Measurements from ENCODE around the gene SPOCK3. TPM values are rescaled to one million over a fixed set of nuclear protein-coding genes. Genes with fewer than 3 reads are reported as not detected.

SPOCK3 gene
- total RNA-seq, 1 donor: 0.10 TPM

- Histone ChIP-seq H3K9me3 (ENCODE audit: low read depth, low read length) (no peaks in the 10 kb centered on the region), H3K27me3 (ENCODE audit: insufficient read depth, low read length) (no peaks in the 10 kb centered on the region), H3K4me1 (ENCODE audit: insufficient read depth, low read length) (no peaks in the 10 kb centered on the region), H3K4me3 (ENCODE audit: low read length) (no peak overlapping the region)
These were observed 201.4 kb downstream of the SPOCK3 start for GRCh38 chr4:167032871-167033270.

DNA sequence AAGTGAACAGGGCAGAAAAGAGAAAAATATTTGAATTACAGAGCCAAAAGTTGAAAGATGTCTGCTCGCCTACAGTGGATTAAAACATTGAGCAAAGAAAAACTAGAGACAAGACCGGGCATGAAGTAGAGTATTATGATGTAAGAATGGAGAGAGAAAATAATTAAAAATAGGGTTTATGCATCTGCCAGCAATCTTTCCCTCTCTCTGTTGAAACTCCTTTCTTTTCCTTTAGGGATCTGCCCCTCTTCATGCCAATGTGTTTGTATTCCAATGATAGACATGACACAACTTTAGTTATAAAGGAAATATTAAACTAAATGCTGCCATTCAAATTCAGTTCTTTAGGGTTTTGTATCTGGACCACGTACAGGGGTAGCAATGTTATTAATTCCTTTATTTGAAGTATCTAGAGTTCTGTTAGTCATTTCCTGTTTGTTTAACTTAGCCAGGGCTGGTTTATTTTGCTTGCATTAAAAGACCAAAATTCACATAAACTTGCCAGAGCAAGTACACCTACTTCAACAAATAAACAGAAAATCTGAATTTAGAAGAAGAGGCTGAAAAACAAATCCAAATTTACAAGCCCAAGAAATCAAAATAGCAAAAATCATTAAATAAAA, 202.6 kb downstream of the SPOCK3 start:
- H3K4me1 ChIP-seq (ENCODE audit: insufficient read depth, low read length): no peaks in the 10 kb centered on the region
- H3K27me3 ChIP-seq (ENCODE audit: insufficient read depth, low read length): no peaks in the 10 kb centered on the region
- H3K9me3 ChIP-seq (ENCODE audit: low read depth, low read length): no peaks in the 10 kb centered on the region
- H3K4me3 ChIP-seq (ENCODE audit: low read length): no peak overlapping the region

GRCh38 chr4:167028976-167029375, 205.3 kb downstream of the SPOCK3 start:
- H3K27me3 ChIP-seq (ENCODE audit: insufficient read depth, low read length): no peaks in the 10 kb centered on the region
- no peak overlapping the region for H3K4me3 ChIP-seq (ENCODE audit: low read length)
- no peaks in the 10 kb centered on the region for H3K9me3 ChIP-seq (ENCODE audit: low read depth, low read length)
- no peaks in the 10 kb centered on the region for H3K4me1 ChIP-seq (ENCODE audit: insufficient read depth, low read length)

- Histone ChIP-seq H3K9me3 (ENCODE audit: low read depth, low read length) (no peaks in the 10 kb centered on the region), H3K27me3 (ENCODE audit: insufficient read depth, low read length) (no peaks in the 10 kb centered on the region), H3K4me3 (ENCODE audit: low read length) (no peak overlapping the region), H3K4me1 (ENCODE audit: insufficient read depth, low read length) (no peaks in the 10 kb centered on the region)
These were observed 208.6 kb downstream of the SPOCK3 start for GRCh38 chr4:167025670-167026069.

DNA sequence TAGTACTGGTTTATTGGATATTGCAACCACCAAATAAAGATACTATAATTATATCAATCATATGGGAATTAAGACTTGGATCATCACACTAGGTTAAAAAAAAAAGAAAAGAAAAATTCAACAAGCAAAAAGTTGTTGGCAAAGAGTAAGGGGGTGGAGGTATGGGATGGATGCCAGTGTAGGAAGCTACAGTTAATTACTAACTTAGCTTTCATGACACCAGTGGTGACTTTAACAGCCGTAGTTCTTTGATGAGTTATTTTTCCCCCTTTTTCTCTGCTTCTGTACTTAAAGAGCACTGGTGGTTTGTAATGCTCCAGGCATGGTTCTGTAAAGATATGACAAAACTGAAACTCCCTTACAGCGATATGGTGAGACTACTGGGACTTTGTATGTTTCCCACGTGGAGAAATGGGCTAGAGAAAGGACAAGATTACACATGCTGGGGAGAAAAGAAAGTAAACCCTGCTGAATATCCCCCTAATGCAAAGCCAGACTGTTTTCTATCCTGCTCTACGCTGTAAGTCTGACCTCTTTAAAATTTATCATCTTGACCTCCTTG, 210.8 kb downstream of the SPOCK3 start:
- no peaks in the 10 kb centered on the region for H3K9me3 ChIP-seq (ENCODE audit: low read depth, low read length)
- H3K4me3 ChIP-seq (ENCODE audit: low read length): no peak overlapping the region
- no peaks in the 10 kb centered on the region for H3K4me1 ChIP-seq (ENCODE audit: insufficient read depth, low read length)
- H3K27me3 ChIP-seq (ENCODE audit: insufficient read depth, low read length): no peaks in the 10 kb centered on the region

GRCh38 chr4:167021545-167022155, 212.6 kb downstream of the SPOCK3 start:
- no peaks in the 10 kb centered on the region for H3K9me3 ChIP-seq (ENCODE audit: low read depth, low read length)
- H3K4me1 ChIP-seq (ENCODE audit: insufficient read depth, low read length): no peaks in the 10 kb centered on the region
- no peak overlapping the region for H3K4me3 ChIP-seq (ENCODE audit: low read length)
- H3K27me3 ChIP-seq (ENCODE audit: insufficient read depth, low read length): no peaks in the 10 kb centered on the region

DNA sequence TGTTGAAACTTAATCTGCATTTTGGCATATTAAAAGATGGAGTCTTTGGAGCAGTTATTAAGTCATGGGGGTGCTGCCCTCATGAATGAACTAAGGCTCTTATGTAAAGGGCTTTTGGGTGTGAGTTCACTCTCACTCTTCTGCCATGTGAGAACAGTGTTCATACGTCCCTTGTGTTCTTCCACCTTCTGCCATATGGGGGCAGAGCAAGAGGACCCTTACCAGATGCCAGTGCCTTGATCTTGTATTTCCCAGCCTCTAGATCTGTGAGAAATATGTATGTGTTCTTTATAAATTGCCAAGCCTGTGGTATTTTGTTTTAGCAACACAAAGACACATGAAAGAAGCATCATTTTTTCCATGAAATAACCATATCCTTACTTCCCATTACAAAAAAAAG, 213.9 kb downstream of the SPOCK3 start:
- Histone ChIP-seq H3K4me1 (ENCODE audit: insufficient read depth, low read length) (no peaks in the 10 kb centered on the region), H3K9me3 (ENCODE audit: low read depth, low read length) (no peaks in the 10 kb centered on the region), H3K27me3 (ENCODE audit: insufficient read depth, low read length) (no peaks in the 10 kb centered on the region), H3K4me3 (ENCODE audit: low read length) (no peak overlapping the region)

DNA sequence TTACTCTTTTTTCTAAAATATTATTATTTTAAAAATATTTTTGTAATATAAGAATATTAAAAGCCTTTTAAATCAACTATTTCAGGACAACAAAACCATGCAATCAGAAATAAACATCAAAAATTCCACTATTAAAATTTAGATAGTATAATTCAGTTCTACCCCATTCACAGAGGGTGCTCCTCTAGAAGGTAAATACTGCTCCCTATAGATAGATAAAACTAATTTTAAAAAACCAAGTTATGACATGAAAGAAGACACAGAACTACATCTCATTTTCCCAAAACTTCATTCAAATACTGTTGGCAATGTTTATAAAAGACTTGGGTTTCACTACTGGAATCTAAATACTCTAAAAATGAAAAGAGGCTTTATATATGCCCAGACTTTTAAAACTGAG, 219.3 kb downstream of the SPOCK3 start:
- Histone ChIP-seq H3K27me3 (ENCODE audit: insufficient read depth, low read length) (no peaks in the 10 kb centered on the region), H3K4me3 (ENCODE audit: low read length) (no peak overlapping the region), H3K4me1 (ENCODE audit: insufficient read depth, low read length) (no peaks in the 10 kb centered on the region), H3K9me3 (ENCODE audit: low read depth, low read length) (no peaks in the 10 kb centered on the region)

DNA sequence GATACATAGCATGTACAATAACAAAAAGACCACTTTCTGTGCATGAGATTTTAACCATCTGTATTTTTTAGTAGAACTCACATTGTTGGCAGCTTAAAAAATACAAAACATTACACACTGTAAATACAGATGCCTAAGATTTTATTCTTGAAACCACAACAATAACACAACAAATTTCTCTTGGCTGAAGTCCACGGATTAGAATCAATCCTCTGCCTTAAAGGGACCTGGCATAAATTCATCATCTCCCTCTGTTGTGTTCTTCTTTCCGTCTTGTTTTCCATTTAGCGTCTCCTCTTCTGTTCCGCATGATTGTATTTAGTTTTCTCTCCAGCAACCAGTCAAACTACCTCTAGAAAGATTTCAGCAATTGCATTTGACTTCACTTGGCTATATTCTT, 231.0 kb downstream of the SPOCK3 start:
- H3K9me3 ChIP-seq (ENCODE audit: low read depth, low read length): no peaks in the 10 kb centered on the region
- no peak overlapping the region for H3K4me3 ChIP-seq (ENCODE audit: low read length)
- H3K27me3 ChIP-seq (ENCODE audit: insufficient read depth, low read length): no peaks in the 10 kb centered on the region
- no peaks in the 10 kb centered on the region for H3K4me1 ChIP-seq (ENCODE audit: insufficient read depth, low read length)

DNA sequence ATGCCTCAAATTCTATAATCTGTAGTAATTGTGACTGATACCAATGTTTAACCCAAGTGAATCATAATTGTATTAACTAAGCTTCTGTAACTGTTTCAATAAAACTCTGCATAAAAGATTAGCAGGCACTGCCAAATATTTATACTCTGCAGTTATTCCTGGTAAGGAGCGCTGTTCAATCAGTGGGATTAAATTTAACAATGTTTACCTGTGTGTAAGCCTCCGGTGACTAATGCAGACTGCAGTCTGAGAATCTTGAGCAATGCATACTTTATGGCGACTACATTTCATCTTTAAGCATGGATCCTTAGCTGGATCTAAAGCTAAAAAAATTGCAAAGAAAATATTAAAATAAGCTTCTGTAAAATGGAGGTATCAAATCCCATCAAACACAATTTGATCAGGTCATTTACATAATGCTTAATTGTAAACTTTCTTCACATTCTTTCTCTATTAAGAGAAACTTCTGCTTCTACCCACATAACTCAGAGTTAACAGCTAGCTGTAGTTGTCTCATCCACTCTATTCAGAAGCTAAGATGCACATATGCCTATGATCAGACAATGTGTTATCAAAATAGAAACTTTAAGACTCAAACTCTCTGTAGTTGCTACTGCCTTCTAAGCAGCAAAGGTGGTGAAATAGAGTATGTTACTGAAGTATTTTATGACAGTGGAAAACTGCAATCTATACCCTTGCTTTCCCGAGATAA, 234.0 kb downstream of the SPOCK3 start:
- H3K9me3 ChIP-seq (ENCODE audit: low read depth, low read length): no peaks in the 10 kb centered on the region
- H3K4me3 ChIP-seq (ENCODE audit: low read length): no peak overlapping the region
- no peaks in the 10 kb centered on the region for H3K27me3 ChIP-seq (ENCODE audit: insufficient read depth, low read length)
- H3K4me1 ChIP-seq (ENCODE audit: insufficient read depth, low read length): no peaks in the 10 kb centered on the region

- no peaks in the 10 kb centered on the region for H3K27me3 ChIP-seq (ENCODE audit: insufficient read depth, low read length)
- no peak overlapping the region for H3K4me3 ChIP-seq (ENCODE audit: low read length)
These were observed 238.1 kb downstream of the SPOCK3 start for GRCh38 chr4:166996216-166996615.

GRCh38 chr4:166994686-166995085, 239.6 kb downstream of the SPOCK3 start:
- Histone ChIP-seq H3K27me3 (ENCODE audit: insufficient read depth, low read length) (no peaks in the 10 kb centered on the region), H3K9me3 (ENCODE audit: low read depth, low read length) (no peaks in the 10 kb centered on the region), H3K4me1 (ENCODE audit: insufficient read depth, low read length) (no peaks in the 10 kb centered on the region), H3K4me3 (ENCODE audit: low read length) (no peak overlapping the region)

More at GRCh38 chr4:166996216-166996615, 238.1 kb downstream of the SPOCK3 start:
- Histone ChIP-seq H3K9me3 (ENCODE audit: low read depth, low read length) (no peaks in the 10 kb centered on the region), H3K4me1 (ENCODE audit: insufficient read depth, low read length) (no peaks in the 10 kb centered on the region)

DNA sequence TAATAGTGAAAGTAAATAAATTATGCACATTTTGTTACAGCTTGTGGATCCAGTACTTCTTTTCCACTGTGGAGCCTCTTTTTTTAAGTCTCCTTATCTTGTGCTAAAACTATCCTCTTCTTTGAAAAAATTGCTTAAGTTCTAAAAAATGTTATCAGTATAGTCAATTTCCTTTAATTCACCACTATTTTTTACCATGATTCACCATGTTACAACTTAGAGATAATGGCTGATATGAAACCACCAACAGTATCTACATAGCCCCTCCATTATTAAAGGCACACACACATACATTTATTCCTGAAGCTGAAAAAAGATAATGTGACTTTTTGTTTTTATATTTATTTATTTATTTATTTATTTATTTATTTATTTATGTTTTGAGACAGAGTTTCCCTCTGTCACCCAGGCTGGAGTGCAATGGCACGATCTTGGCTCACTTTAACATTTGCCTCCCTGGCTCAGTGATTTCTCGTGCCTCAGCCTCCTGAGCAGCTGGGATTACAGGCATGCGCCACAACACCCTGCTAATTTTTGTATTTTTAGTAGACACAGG, 243.2 kb downstream of the SPOCK3 start:
- Histone ChIP-seq H3K9me3 (ENCODE audit: low read depth, low read length) (no peaks in the 10 kb centered on the region), H3K27me3 (ENCODE audit: insufficient read depth, low read length) (no peaks in the 10 kb centered on the region), H3K4me3 (ENCODE audit: low read length) (no peak overlapping the region), H3K4me1 (ENCODE audit: insufficient read depth, low read length) (no peaks in the 10 kb centered on the region)

DNA sequence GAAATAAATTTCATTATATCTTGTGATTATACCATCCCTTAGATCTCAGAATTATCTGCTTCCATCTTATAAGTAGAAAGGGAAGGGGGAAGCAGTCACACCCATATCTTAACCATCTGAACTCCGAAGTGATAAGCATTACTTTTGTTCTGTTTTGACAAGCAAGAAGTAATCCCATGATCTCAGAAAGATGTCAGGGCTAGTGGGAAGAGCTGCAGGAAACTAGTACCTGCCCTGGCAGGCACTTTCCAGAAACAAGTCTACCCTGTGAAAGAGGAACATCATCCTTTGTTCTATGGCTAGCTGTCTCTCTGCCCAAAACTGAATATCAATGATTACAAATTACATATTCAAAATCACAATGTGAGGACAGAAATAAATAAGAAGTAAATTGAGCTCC, 244.4 kb downstream of the SPOCK3 start:
- no peak overlapping the region for H3K4me3 ChIP-seq (ENCODE audit: low read length)
- H3K27me3 ChIP-seq (ENCODE audit: insufficient read depth, low read length): no peaks in the 10 kb centered on the region
- no peaks in the 10 kb centered on the region for H3K9me3 ChIP-seq (ENCODE audit: low read depth, low read length)
- H3K4me1 ChIP-seq (ENCODE audit: insufficient read depth, low read length): no peaks in the 10 kb centered on the region

GRCh38 chr4:166987026-166987425, 247.3 kb downstream of the SPOCK3 start:
- Histone ChIP-seq H3K4me3 (ENCODE audit: low read length) (no peak overlapping the region), H3K27me3 (ENCODE audit: insufficient read depth, low read length) (no peaks in the 10 kb centered on the region), H3K9me3 (ENCODE audit: low read depth, low read length) (no peaks in the 10 kb centered on the region), H3K4me1 (ENCODE audit: insufficient read depth, low read length) (no peaks in the 10 kb centered on the region)

Data from mononuclear cell (primary cell).